ENCODE data around the gene MPRIP. TPM values are rescaled to one million over a fixed set of nuclear protein-coding genes. Genes with fewer than 3 reads are reported as not detected.

The MPRIP gene
- total RNA-seq, 4 donors from 2014 or later: 61.5 to 407 (median 103) TPM

GRCh38 chr17:17071531-17072360, 29.5 kb downstream of the MPRIP start:
- Histone ChIP-seq H3K36me3 (no peaks in the 10 kb centered on the region), H3K27me3 (no peaks in the 10 kb centered on the region), H3K4me1 (peaks cover 0 to 28% of the 10 kb centered on the region in 2 donors), H3K27ac (peak overlapping the region; percentile 14 to 64), H3K4me3 (no peak overlapping the region), H3K9me3 (no peaks in the 10 kb centered on the region)
- peak in 1 of 2 donors; percentile 12 for DNase-seq
- intact Hi-C loops (cut with DNase I; ENCODE audit: low total_unique reads): no loop called here
- TF ChIP-seq POLR2A (IDR thresholded peaks at IDR 0.05): no peak

GRCh38 chr17:17072546-17072945, 30.3 kb downstream of the MPRIP start:
- intact Hi-C loops (cut with DNase I; ENCODE audit: low total_unique reads): no loop called here
- H3K4me3 ChIP-seq: no peak overlapping the region
- no peaks in the 10 kb centered on the region for H3K27me3 ChIP-seq
- no peak for TF ChIP-seq POLR2A (IDR thresholded peaks at IDR 0.05)
- TF ChIP-seq CTCF (IDR thresholded peaks at IDR 0.05): no peak
- DNase-seq: peak in 1 of 2 donors; percentile 10
- peaks cover 0 to 28% of the 10 kb centered on the region in 2 donors for H3K4me1 ChIP-seq
- peak overlapping the region; percentile 14 to 64 for H3K27ac ChIP-seq
- no peaks in the 10 kb centered on the region for H3K9me3 ChIP-seq
- no peaks in the 10 kb centered on the region for H3K36me3 ChIP-seq

- peak overlapping the region in 1 of 2 donors; percentile 9 for H3K27ac ChIP-seq
- no peak for TF ChIP-seq CTCF (IDR thresholded peaks at IDR 0.05)
- no peak for TF ChIP-seq POLR2A (IDR thresholded peaks at IDR 0.05)
- peaks cover 0 to 28% of the 10 kb centered on the region in 2 donors for H3K4me1 ChIP-seq
- no peaks in the 10 kb centered on the region for H3K36me3 ChIP-seq
- peak in 1 of 2 donors; percentile 11 for DNase-seq
- no peaks in the 10 kb centered on the region for H3K9me3 ChIP-seq
- intact Hi-C loops (cut with DNase I; ENCODE audit: low total_unique reads): no loop called here
- no peaks in the 10 kb centered on the region for H3K27me3 ChIP-seq
- H3K4me3 ChIP-seq: no peak overlapping the region
These were observed 30.8 kb downstream of the MPRIP start for GRCh38 chr17:17073030-17073564.

GRCh38 chr17:17073581-17074403, 31.5 kb downstream of the MPRIP start:
- H3K4me1 ChIP-seq: peaks cover 0 to 28% of the 10 kb centered on the region in 2 donors
- no peak for TF ChIP-seq POLR2A (IDR thresholded peaks at IDR 0.05)
- TF ChIP-seq CTCF (IDR thresholded peaks at IDR 0.05): no peak
- no peaks in the 10 kb centered on the region for H3K36me3 ChIP-seq
- peak overlapping the region; percentile 9 to 56 for H3K27ac ChIP-seq
- no peaks in the 10 kb centered on the region for H3K27me3 ChIP-seq
- H3K9me3 ChIP-seq: no peaks in the 10 kb centered on the region
- H3K4me3 ChIP-seq: no peak overlapping the region
- intact Hi-C loops (cut with DNase I; ENCODE audit: low total_unique reads): no loop called here
- DNase-seq: peak in 1 of 2 donors; percentile 25

GRCh38 chr17:17075125-17075781, 33.0 kb downstream of the MPRIP start:
- Histone ChIP-seq H3K27ac (peak overlapping the region; percentile 12 to 56), H3K36me3 (no peaks in the 10 kb centered on the region), H3K4me3 (no peak overlapping the region), H3K9me3 (no peaks in the 10 kb centered on the region), H3K4me1 (peaks cover 12 to 39% of the 10 kb centered on the region in 2 donors), H3K27me3 (no peaks in the 10 kb centered on the region)
- TF ChIP-seq CTCF (IDR thresholded peaks at IDR 0.05) (no peak), POLR2A (IDR thresholded peaks at IDR 0.05) (no peak)
- intact Hi-C loops (cut with DNase I; ENCODE audit: low total_unique reads): no loop called here
- DNase-seq: peak; percentile 77 to 78
